Activated naive CD8-positive, alpha-beta T cell treated with anti-CD3 and anti-CD28 coated beads for 36 hours (primary cell): Measurements from ENCODE around the gene RCL1. TPM values are rescaled to one million over a fixed set of nuclear protein-coding genes. Genes with fewer than 3 reads are reported as not detected.
"Not testable (repeated sequence)": the region's sequence is repeated elsewhere in the genome, so short reads cannot be mapped to it uniquely, and the experiment has no call there.

Experiments
- DNase-seq: peaks from one replicate; pipeline ENCODE4 v3.0.0; 2021
- H3K27ac Mint-ChIP-seq: one replicate; pipeline ENCODE4 v1.8.0; 2022; ENCODE audit warnings: mild to moderate bottlenecking, moderate library complexity, mixed read lengths
- H3K27me3 Mint-ChIP-seq: one replicate; pipeline ENCODE4 v1.8.0; 2022; ENCODE audit warnings: mild to moderate bottlenecking, mixed read lengths
- H3K36me3 Mint-ChIP-seq: one replicate; pipeline ENCODE4 v1.8.0; 2021; ENCODE audit warnings: mild to moderate bottlenecking, mixed read lengths
- H3K4me1 Mint-ChIP-seq: one replicate; pipeline ENCODE4 v1.8.0; 2021; ENCODE audit warnings: mixed read lengths
- H3K4me3 Mint-ChIP-seq: one replicate; pipeline ENCODE4 v1.8.0; 2022; ENCODE audit warnings: mild to moderate bottlenecking, moderate library complexity, mixed read lengths
- H3K9me3 Mint-ChIP-seq: one replicate; pipeline ENCODE4 v1.8.0; 2022; ENCODE audit warnings: mixed read lengths
- total RNA-seq, 2 experiments: library from RNA; stranded (reverse); gene quantifications; one replicate each; pipeline ENCODE4 v1.2.3, GENCODE V29; 2021

Gene RCL1
- total RNA-seq, 2 experiments from 2014 or later, result 37.9 to 38.6 TPM

DNA sequence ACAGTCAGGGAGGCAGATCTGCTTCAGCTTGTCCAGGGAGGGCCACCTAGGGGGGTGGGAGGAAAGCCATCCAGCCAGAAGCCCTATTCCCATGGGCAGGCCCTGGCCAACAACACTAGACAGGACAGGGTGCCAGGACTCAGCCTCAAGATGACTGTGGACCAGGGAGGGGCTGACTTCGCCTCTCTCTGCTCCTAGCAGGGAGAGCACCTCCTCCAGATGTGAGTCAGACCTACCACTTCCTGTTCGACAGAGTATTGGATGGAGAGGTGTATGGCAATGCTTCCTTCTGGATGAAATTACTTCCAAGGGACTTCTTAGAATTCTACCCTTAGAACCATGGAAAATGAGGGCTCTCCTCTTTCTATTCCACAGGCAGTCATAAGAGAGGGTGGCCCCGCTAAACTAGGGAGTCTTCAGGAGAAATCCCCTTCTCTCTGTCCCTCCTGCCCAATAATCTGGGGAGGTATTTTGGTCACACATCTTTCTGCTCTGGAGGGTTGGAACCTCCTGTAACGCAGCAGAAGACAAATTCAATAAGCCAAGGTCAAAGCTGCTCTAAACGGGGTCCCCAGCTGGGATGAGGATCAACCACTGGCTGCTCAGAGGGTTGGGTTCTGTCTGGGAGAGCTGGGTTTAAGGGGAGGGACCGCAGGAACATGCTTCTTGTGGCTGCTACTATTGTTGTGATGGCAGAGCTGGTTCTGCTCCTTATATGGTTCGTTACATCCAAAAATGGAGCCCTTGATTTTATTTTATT lies 23.2 kb upstream of the RCL1 start:
- Mint-ChIP-seq H3K4me3 (no peak overlapping the region), H3K4me1 (peaks cover 2% of the 10 kb centered on the region), H3K27me3 (no peaks in the 10 kb centered on the region), H3K9me3 (no peaks in the 10 kb centered on the region), H3K27ac (no peak overlapping the region), H3K36me3 (no peaks in the 10 kb centered on the region)
- no peak for DNase-seq

DNA sequence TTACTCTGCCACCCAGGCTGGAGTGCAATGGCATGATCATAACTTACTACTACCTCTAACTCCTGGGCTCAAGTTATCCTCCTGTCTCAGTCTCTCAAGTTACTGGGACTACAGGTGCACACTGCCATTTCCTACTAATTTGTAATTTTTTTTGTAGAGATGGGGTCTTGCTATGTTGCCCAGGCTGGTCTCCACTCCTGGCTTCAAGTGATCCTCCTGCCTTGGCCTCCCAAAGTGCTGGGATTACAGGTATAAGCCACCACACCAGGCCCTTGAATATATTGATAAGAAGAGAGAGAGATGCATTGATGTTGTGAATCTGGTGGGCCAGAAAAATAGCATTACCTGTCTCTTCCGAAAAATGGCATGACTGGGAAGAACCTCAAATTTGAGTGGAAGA lies 21.0 kb upstream of the RCL1 start:
- peaks cover 1% of the 10 kb centered on the region for H3K36me3 Mint-ChIP-seq
- no peak overlapping the region for H3K4me3 Mint-ChIP-seq
- peaks cover 2% of the 10 kb centered on the region for H3K4me1 Mint-ChIP-seq
- H3K9me3 Mint-ChIP-seq, result peaks cover 1% of the 10 kb centered on the region
- no peaks in the 10 kb centered on the region for H3K27me3 Mint-ChIP-seq
- DNase-seq, result no peak
- H3K27ac Mint-ChIP-seq, result no peak overlapping the region

DNA sequence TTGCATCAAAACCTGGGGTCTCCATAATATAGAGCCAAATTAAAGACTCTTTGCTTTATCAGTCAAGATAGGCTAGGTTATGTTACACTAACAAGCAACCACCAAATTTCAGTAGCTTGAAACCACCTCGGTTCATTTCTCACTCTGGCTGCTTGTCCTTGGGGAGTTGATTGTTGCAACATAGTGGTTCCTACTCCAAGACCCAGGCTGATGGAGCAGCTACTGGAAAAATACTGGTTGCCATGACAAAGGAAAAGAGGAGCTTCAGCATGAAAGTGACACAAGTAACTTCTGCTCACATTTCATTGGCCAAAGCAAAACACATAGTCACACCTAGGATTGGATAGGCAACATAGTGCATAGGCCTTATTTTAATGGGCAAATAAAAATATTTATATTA lies 18.5 kb upstream of the RCL1 start:
- peaks cover under 1% of the 10 kb centered on the region for H3K4me1 Mint-ChIP-seq
- peaks cover 1% of the 10 kb centered on the region for H3K9me3 Mint-ChIP-seq
- no peak overlapping the region for H3K27ac Mint-ChIP-seq
- no peak overlapping the region for H3K4me3 Mint-ChIP-seq
- peaks cover 1% of the 10 kb centered on the region for H3K36me3 Mint-ChIP-seq
- no peak for DNase-seq
- no peaks in the 10 kb centered on the region for H3K27me3 Mint-ChIP-seq

DNA sequence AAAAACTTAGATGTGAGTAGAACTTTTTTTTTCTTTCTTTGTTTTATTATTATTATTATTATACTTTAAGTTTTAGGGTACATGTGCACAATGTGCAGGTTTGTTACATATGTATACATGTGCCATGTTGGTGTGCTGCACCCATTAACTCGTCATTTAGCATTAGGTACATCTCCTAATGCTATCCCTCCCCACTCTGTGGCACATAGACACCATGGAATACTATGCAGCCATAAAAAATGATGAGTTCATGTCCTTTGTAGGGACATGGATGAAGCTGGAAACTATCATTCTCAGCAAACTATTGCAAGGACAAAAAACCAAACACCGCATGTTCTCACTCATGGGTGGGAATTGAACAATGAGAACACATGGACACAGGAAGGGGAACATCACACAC lies 17.8 kb upstream of the RCL1 start:
- not testable (repeated sequence) for H3K27me3 Mint-ChIP-seq, H3K9me3 Mint-ChIP-seq, H3K4me3 Mint-ChIP-seq

DNA sequence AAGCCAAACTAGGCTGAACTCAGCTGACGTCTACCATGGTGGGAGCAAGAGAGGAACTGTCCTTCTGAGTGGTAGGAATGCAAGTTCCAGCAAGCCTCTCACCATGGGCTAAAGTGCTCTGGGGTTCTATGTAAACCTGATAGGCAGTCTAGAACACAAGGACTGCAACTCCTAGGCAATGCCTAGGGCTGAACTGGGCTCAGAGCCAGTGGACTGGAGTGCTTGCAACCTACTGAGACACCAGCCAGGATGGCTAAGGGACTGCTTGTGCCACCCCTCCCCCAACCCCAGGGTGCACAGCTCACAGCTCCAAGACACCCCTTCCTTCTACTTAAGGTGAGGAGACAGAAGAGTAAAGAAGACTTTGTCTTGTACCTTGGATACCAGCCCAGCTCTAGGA lies 12.1 kb upstream of the RCL1 start:
- Mint-ChIP-seq H3K27me3 (peaks cover 4% of the 10 kb centered on the region), H3K4me3 (no peak overlapping the region), H3K4me1 (no peaks in the 10 kb centered on the region), H3K9me3 (no peaks in the 10 kb centered on the region), H3K36me3 (no peaks in the 10 kb centered on the region), H3K27ac (no peak overlapping the region)
- no peak for DNase-seq

More for the DNA sequence above, 17.8 kb upstream of the RCL1 start:
- not testable (repeated sequence) for H3K4me1 Mint-ChIP-seq, DNase-seq, H3K27ac Mint-ChIP-seq, H3K36me3 Mint-ChIP-seq

DNA sequence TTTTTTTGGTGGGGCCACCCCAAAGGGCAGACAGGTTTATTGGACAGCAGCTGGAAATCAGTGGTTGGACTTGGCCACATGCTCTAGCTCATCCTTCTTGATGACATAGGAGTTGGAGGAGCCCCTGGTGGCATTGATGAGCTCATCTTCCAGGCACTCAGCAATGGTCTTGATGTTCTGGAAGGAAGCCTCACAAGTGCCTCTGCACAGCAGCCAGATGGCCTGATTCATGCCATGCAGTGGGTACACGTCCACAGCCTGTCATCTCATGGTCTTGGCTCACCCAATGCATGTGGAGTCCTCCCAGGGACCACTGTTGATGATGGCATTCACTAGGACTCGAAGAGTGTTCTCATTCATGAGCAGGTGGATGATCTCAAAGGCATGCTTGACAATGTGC lies 11.3 kb upstream of the RCL1 start:
- Mint-ChIP-seq H3K4me1 (no peaks in the 10 kb centered on the region), H3K36me3 (no peaks in the 10 kb centered on the region), H3K27me3 (peaks cover 4% of the 10 kb centered on the region), H3K9me3 (no peaks in the 10 kb centered on the region), H3K4me3 (no peak overlapping the region), H3K27ac (no peak overlapping the region)
- no peak for DNase-seq

DNA sequence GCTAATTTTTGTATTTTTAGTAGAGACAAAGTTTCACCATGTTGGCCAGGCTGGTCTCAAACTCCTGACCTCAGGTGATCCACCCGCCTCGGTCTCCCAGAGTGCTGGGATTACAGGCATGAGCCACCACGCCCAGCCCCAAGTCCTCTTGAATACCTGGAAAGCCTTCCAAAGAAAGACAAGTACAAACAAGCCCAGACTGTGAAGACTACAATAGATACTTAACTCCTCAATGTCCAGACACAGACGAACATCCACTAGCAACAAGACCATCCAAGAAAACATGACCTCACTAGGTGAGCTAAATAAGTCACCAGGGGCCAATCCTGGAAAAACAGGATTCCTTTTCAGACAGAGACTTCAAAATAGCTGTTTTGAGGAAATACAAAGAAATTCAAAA lies 9.6 kb upstream of the RCL1 start:
- H3K36me3 Mint-ChIP-seq, H3K27ac Mint-ChIP-seq, H3K4me3 Mint-ChIP-seq, H3K4me1 Mint-ChIP-seq, DNase-seq, H3K9me3 Mint-ChIP-seq, H3K27me3 Mint-ChIP-seq: not testable (repeated sequence)

DNA sequence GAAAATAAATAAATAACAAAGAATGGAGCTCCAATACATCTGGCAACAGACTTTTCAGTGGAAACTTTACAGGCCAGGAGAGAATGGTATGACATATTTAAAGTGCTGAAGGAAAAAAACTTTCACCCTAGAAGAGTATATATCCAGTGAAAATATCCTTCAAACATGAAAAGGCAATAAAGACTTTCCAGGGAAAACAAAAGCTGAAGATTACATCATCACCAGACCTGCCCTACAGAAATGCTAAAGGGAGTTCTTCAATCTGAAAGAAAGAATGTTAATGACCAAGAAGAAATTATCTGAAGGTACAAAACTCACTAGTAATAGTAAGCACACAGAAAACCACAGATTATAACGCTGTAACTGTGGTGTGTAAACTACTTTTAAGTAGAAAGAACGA lies 8.3 kb upstream of the RCL1 start:
- H3K9me3 Mint-ChIP-seq, result no peaks in the 10 kb centered on the region
- no peak overlapping the region for H3K4me3 Mint-ChIP-seq
- no peaks in the 10 kb centered on the region for H3K36me3 Mint-ChIP-seq
- no peak overlapping the region for H3K27ac Mint-ChIP-seq
- DNase-seq, result no peak
- peaks cover 5% of the 10 kb centered on the region for H3K4me1 Mint-ChIP-seq
- H3K27me3 Mint-ChIP-seq, result peaks cover 4% of the 10 kb centered on the region

DNA sequence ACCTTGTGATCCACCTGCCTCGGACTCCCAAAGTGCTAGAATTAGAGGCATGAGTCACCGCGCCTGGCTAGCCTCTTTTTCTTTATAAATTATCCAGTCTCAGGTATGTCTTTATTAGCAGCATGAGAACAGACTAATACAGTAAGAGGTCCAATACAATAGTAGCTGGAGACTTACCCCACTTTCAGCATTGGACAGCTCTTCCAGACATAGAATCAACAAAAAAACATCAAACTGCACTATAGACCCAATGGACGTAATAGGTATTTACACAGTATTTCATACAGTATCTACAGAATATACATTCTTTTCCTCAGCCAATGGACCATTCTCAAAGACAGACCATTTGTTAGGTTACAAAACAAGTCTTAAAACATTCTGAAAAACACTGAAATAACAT lies 6.1 kb upstream of the RCL1 start:
- Mint-ChIP-seq H3K4me3 (no peak overlapping the region), H3K9me3 (no peaks in the 10 kb centered on the region), H3K4me1 (peaks cover 10% of the 10 kb centered on the region), H3K36me3 (peaks cover 2% of the 10 kb centered on the region), H3K27me3 (peaks cover 4% of the 10 kb centered on the region), H3K27ac (no peak overlapping the region)
- DNase-seq, result no peak

DNA sequence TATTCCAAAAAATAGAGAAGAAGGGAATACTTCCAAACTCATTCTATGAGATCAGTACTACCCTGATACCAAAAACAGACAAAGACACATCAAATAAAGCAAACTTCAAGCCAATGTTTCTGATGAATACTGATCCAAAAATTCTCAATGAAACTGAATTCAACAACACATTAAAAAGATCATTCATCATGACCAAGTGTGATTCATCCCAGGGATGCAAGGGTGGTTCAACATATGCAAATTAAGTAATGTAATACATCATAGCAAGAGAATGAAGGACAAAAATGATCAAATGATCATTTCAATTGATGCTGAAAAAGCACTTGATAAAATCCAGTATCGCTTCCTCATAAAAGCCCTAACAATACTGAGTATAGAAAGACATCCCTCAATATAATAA lies 4.9 kb upstream of the RCL1 start:
- Mint-ChIP-seq H3K27ac (no peak overlapping the region), H3K4me1 (peaks cover 16% of the 10 kb centered on the region), H3K4me3 (no peak overlapping the region), H3K36me3 (peaks cover 2% of the 10 kb centered on the region), H3K9me3 (no peaks in the 10 kb centered on the region), H3K27me3 (peaks cover 4% of the 10 kb centered on the region)
- DNase-seq, result no peak

DNA sequence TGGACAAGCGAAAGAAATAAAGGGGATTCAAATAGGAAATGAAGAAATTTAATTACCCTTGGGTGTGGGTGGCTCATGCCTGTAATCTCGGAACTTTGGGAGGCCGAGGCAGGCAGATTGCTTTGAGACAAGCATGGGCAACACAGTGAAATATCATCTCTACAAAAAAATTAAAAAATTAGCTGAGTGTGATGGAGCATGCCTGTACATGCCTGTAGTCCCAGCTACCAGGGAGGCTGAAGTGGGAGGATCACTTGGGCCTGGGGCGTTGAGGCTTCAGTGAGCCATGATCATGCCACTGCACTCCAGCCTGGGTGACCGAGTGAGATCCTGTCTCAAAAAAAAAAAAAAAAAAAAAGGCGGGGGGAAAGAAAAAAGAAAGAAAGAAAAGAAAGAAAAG lies 4.0 kb upstream of the RCL1 start:
- Mint-ChIP-seq H3K36me3 (peaks cover 2% of the 10 kb centered on the region), H3K4me1 (peaks cover 16% of the 10 kb centered on the region), H3K9me3 (no peaks in the 10 kb centered on the region), H3K27ac (no peak overlapping the region), H3K27me3 (peaks cover 4% of the 10 kb centered on the region), H3K4me3 (no peak overlapping the region)
- no peak for DNase-seq

DNA sequence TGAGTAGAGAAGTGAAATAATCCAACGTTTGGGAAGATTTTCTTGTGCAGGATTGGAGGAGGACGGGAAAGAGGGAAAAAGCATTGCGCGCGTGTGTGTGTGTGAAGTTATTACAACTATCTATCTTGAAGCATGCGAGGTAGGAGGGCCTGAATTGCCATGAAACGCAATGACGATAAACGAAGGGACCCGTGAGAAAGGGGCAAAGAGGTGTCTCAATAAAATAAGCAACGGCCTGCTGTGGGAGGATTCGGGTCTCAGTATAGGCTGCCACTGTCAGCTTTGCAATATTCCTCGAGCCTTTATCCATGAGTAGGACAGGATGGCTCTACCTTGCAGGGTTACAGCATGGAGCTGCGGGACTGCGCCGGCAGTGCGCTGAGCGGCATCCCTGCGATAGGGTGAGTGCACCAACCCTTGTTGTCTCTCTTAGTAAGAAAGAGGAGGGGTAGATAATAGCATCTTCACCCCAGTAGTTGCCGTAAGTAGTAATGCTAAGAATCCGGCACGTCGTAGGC lies 631 bp upstream of the RCL1 start:
- Mint-ChIP-seq H3K27me3 (no peaks in the 10 kb centered on the region), H3K4me1 (peaks cover 42% of the 10 kb centered on the region), H3K9me3 (peaks cover 5% of the 10 kb centered on the region), H3K36me3 (peaks cover 22% of the 10 kb centered on the region), H3K4me3 (peak overlapping the region; percentile 76), H3K27ac (peak overlapping the region; percentile 76)
- DNase-seq, result no peak

DNA sequence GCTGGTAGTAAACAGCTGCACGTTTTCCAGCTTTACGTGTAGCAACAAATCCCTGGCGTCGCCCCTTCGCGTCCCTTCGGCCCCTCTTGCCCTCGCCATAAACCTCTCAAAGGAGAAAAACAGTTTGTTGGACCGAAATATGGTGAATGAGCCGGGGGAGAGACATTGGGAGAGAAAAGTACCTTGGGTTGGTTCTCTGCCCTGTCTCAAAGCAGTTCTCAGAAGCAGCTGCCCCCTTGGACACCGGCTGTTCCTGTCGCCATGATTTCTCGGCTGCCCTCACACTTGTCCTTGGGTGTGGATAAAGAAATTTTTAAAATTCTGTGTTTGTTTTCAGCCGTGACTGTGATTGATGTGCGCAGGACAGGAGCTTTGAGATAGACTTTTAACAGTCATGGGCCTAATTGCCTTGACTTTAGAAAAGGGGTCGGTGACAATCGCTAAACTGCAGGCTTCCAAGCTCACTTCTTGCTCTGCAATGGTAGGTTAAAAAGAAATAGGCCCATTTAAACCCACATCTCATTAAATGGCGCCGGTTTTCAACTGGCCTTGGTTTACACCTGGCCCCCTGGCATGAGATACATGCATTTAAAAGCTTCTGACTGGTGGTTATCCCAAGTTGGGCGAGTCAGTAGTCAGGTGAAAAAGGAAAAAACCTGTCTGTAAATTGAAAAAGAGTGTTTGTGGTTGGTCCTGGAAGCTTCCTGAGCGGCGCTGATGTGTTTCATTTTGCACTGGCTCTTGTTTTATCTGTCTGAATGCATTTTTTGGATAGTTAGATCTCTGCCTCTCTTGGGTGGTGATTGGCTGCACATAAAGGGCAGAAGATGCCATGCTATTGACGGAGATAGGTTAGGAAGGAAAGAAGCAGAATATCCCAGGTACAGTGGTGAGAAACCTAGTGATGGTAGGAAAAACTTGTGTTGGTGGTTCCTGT lies 983 bp downstream of the RCL1 start:
- H3K4me1 Mint-ChIP-seq, result peaks cover 49% of the 10 kb centered on the region

DNA sequence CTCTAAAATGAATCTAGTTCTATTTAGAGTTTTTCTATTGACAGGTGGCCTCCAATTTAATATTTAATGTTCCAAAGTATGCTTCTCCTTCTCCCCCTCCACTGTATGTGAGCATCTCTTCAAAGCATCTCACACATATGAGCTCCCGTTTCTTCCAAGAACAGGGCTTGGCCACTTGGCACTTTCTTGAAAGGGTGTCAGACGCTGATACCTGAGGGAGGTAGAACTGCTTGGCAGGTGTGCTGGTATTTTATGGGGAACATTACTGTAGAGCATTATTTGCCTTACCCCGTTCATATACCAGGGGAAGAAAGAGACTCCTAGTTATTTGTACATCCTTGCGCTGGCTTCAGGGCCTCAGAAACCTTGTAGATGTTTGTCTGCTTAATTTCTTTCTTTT lies 1.9 kb downstream of the RCL1 start:
- no peaks in the 10 kb centered on the region for H3K27me3 Mint-ChIP-seq
- peaks cover 5% of the 10 kb centered on the region for H3K9me3 Mint-ChIP-seq
- DNase-seq, result no peak
- H3K27ac Mint-ChIP-seq, result no peak overlapping the region
- peak overlapping the region; percentile 96 for H3K4me3 Mint-ChIP-seq
- peaks cover 32% of the 10 kb centered on the region for H3K36me3 Mint-ChIP-seq
- peaks cover 57% of the 10 kb centered on the region for H3K4me1 Mint-ChIP-seq

More for the DNA sequence above, 983 bp downstream of the RCL1 start:
- H3K27me3 Mint-ChIP-seq, result no peaks in the 10 kb centered on the region
- H3K4me3 Mint-ChIP-seq, result peak overlapping the region; percentile 96
- peaks cover 30% of the 10 kb centered on the region for H3K36me3 Mint-ChIP-seq
- no peak for DNase-seq
- peaks cover 5% of the 10 kb centered on the region for H3K9me3 Mint-ChIP-seq
- H3K27ac Mint-ChIP-seq, result peak overlapping the region; percentile 98

DNA sequence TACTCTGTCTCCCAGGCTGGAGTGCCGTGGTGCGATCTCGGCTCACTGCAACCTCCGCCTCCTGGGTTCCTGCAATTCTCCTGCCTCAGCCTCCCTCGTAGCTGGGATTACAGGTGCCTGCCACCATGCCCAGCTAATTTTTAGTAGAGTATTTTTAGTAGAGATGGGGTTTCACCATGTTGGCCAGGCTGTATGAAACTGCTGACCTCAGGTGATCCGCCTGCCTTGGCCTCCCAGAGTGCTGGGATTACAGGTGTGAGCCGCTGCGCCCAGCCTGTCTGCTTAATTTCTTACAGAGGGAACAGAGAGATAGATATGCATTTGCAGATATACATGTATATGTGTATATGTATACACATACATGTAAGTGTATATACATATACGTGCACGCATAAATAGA lies 2.4 kb downstream of the RCL1 start:
- H3K9me3 Mint-ChIP-seq, DNase-seq, H3K27ac Mint-ChIP-seq, H3K27me3 Mint-ChIP-seq: not testable (repeated sequence)
- Mint-ChIP-seq H3K36me3 (peaks cover 32% of the 10 kb centered on the region), H3K4me1 (peaks cover 60% of the 10 kb centered on the region), H3K4me3 (peak overlapping the region; percentile 96)
